ENCODE results near the gene PIGH.

DNA sequence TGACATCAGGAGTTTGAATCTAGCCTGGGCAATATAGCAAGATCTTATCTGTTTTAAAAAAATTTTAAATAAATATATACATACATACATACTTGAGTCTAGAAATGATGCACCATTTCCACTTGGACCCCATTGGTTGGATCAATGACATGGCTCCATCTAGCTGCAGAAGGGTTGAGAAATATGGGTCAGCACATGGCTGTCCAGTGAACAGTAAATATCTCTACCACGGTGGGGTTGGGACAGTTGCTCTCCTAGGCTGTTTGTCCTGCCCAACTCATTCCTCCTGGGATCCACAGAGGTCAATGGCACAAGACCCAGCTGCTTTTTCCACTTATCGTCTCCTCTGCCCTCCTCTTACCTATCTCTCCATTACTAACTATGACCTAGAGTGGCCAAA is 43.4 kb downstream of the PIGH start:
- no peak for TF ChIP-seq POLR2A (IDR thresholded peaks at IDR 0.05)
- TF ChIP-seq, protein P1, sequence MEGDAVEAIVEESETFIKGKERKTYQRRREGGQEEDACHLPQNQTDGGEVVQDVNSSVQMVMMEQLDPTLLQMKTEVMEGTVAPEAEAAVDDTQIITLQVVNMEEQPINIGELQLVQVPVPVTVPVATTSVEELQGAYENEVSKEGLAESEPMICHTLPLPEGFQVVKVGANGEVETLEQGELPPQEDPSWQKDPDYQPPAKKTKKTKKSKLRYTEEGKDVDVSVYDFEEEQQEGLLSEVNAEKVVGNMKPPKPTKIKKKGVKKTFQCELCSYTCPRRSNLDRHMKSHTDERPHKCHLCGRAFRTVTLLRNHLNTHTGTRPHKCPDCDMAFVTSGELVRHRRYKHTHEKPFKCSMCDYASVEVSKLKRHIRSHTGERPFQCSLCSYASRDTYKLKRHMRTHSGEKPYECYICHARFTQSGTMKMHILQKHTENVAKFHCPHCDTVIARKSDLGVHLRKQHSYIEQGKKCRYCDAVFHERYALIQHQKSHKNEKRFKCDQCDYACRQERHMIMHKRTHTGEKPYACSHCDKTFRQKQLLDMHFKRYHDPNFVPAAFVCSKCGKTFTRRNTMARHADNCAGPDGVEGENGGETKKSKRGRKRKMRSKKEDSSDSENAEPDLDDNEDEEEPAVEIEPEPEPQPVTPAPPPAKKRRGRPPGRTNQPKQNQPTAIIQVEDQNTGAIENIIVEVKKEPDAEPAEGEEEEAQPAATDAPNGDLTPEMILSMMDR (IDR thresholded peaks at IDR 0.05): no peak

Data from right lobe of liver (tissue), 4 donors.